Neural cell (in vitro differentiated cells): ENCODE results near the gene GRIA3. TPM values are rescaled to one million over a fixed set of nuclear protein-coding genes. Genes with fewer than 3 reads are reported as not detected.

Experiments
- H2AFZ ChIP-seq: fragments of 200-600, 300-800 bp; sonication (generic), shearing (Covaris generic); 2 replicates; pipeline ENCODE4 v1.6.0; 2014; ENCODE audit warnings: low read depth, mild to moderate bottlenecking, antibody characterized with exemption, low read length, moderate library complexity
- H3F3A ChIP-seq: fragments of 200-600 bp; shearing (Covaris generic); 2 replicates; pipeline ENCODE4 v1.6.1; 2016; ENCODE audit warnings: mild to moderate bottlenecking, moderate library complexity, mixed read lengths, antibody characterized with exemption, low read length; ENCODE audit not compliant: insufficient read depth, poor library complexity, severe bottlenecking
- H3K27ac ChIP-seq: fragments of 200-600, 300-800 bp; sonication (generic), shearing (Covaris generic); 2 replicates; pipeline ENCODE4 v1.5.1; 2014; ENCODE audit warnings: mild to moderate bottlenecking, low read length, moderate library complexity
- H3K27me3 ChIP-seq: fragments of 300-800, 200-600 bp; sonication (generic), shearing (Covaris generic); 2 replicates; pipeline ENCODE4 v1.6.0; 2014; ENCODE audit warnings: mild to moderate bottlenecking, low read depth, low read length, moderate library complexity; ENCODE audit not compliant: insufficient read depth
- H3K36me3 ChIP-seq: fragments of 300-800, 200-600 bp; sonication (generic), shearing (Covaris generic); 2 replicates; pipeline ENCODE4 v1.5.1; 2014; ENCODE audit warnings: mild to moderate bottlenecking, antibody characterized with exemption, low read length, moderate library complexity; ENCODE audit not compliant: insufficient read depth
- H3K4me2 ChIP-seq: fragments of 300-800, 200-600 bp; sonication (generic), shearing (Covaris generic); 2 replicates; pipeline ENCODE4 v1.6.0; 2014; ENCODE audit warnings: mild to moderate bottlenecking, low read length
- H3K4me3 ChIP-seq: fragments of 300-800, 200-600 bp; sonication (generic), shearing (Covaris generic); 2 replicates; pipeline ENCODE4 v1.5.1; 2014; ENCODE audit warnings: mild to moderate bottlenecking, low read length, moderate library complexity
- H3K79me2 ChIP-seq: fragments of 200-600 bp; shearing (Covaris generic); replicated peaks from 2 replicates; pipeline ENCODE4 v1.6.0; 2014; ENCODE audit warnings: mild to moderate bottlenecking, low read length, moderate library complexity; ENCODE audit not compliant: insufficient read depth
- H3K9ac ChIP-seq: fragments of 300-800, 200-600 bp; sonication (generic), shearing (Covaris generic); 2 replicates; pipeline ENCODE4 v1.6.1; 2016; ENCODE audit warnings: mild to moderate bottlenecking, low read length, mixed read lengths
- H3K9me2 ChIP-seq: fragments of 200-600 bp; shearing (Covaris generic); 2 replicates; pipeline ENCODE4 v1.6.1; 2016; ENCODE audit warnings: mild to moderate bottlenecking, low read length, mixed read lengths; ENCODE audit not compliant: insufficient read depth
- H3K9me3 ChIP-seq: fragments of 200-600, 300-800 bp; sonication (generic), shearing (Covaris generic); 2 replicates; pipeline ENCODE4 v1.6.1; 2016; ENCODE audit warnings: mild to moderate bottlenecking, mixed run types, low read length, moderate library complexity, mixed read lengths
- H4K20me1 ChIP-seq: fragments of 200-600 bp; shearing (Covaris generic); 2 replicates; pipeline ENCODE4 v1.6.1; 2016; ENCODE audit warnings: mild to moderate bottlenecking, mixed run types; ENCODE audit not compliant: insufficient read depth
- EP300 ChIP-seq: fragments of 450-650 bp; conservative IDR thresholded peaks from 2 replicates; pipeline ENCODE4 v1.6.1; 2014; ENCODE audit warnings: antibody characterized with exemption, mild to moderate bottlenecking, moderate library complexity; ENCODE audit not compliant: poor library complexity, severe bottlenecking
- EZH2 ChIP-seq: fragments of 200-600, 300-800 bp; shearing (Covaris generic), sonication (generic); IDR thresholded peaks from 2 replicates; pipeline ENCODE4 v1.6.1; 2014; ENCODE audit warnings: antibody characterized with exemption, low read length, borderline replicate concordance, mild to moderate bottlenecking; ENCODE audit not compliant: insufficient read depth, poor library complexity, severe bottlenecking
- MXI1 ChIP-seq: fragments of 450-650 bp; conservative IDR thresholded peaks from 2 replicates; pipeline ENCODE4 v1.6.1; 2014; ENCODE audit warnings: antibody characterized with exemption, mild to moderate bottlenecking; ENCODE audit not compliant: poor library complexity, severe bottlenecking
- POLR2AphosphoS5 ChIP-seq: IDR thresholded peaks from 2 replicates; pipeline ENCODE4 v1.6.1; 2012
- RAD21 ChIP-seq: fragments of 450-650 bp; conservative IDR thresholded peaks from 2 replicates; pipeline ENCODE4 v1.6.1; 2014; ENCODE audit warnings: antibody characterized with exemption, mild to moderate bottlenecking, moderate library complexity
- SMC3 ChIP-seq: fragments of 450-650 bp; conservative IDR thresholded peaks from 2 replicates; pipeline ENCODE4 v1.6.1; 2014; ENCODE audit warnings: antibody characterized with exemption, mild to moderate bottlenecking, moderate library complexity; ENCODE audit not compliant: poor library complexity
- TAF1 ChIP-seq: IDR thresholded peaks from 2 replicates; pipeline ENCODE4 v1.6.1; 2012; ENCODE audit warnings: low read depth
- polyA plus RNA-seq: library from polyadenylated mRNA; depleted of rRNA; stranded (reverse); fragments of >200 nt; gene quantifications from 2 replicates; pipeline ENCODE4 v1.2.3, GENCODE V29; 2014
- TF ChIP-seq, protein P1 (sequence below): fragments of 450-650 bp; IDR thresholded peaks from 2 replicates; pipeline ENCODE4 v1.5.1; 2014; ENCODE audit warnings: antibody characterized with exemption, mild to moderate bottlenecking, moderate library complexity; ENCODE audit not compliant: poor library complexity, severe bottlenecking
- TF ChIP-seq, protein P2 (sequence below): IDR thresholded peaks from 2 replicates; pipeline ENCODE4 v1.6.1; 2012; ENCODE audit warnings: borderline replicate concordance

GRIA3 gene
- polyA plus RNA-seq, 1 donor from 2014 or later = 7.8 TPM

DNA sequence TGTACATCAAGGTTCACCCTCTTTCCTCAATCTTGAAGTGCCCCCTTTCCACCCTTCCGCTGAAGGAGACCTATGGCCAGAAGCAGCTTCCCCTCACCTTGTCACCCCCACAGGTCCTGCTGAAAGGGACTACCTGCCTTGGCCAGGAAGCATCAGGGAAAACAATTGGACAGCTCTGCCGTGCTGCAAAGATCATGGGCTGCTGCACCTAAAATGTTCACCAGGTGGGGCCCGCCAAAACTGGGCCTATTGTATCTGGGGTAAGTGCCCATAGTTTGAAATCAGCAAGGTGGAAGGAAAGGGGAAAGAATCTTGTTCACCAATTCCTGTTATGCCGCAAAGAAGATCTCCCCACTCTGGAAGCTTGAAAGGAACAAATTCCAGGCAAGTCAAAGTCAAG, 18.4 kb downstream of the GRIA3 start:
- Histone ChIP-seq H3K4me3 (no peak overlapping the region), H3F3A (no peaks in the 10 kb centered on the region), H3K27me3 (no peaks in the 10 kb centered on the region), H3K4me2 (no peak overlapping the region), H2AFZ (no peak overlapping the region), H3K79me2 (no peaks in the 10 kb centered on the region), H4K20me1 (no peaks in the 10 kb centered on the region), H3K27ac (no peak overlapping the region), H3K9me2 (no peaks in the 10 kb centered on the region), H3K36me3 (no peaks in the 10 kb centered on the region), H3K9ac (no peak overlapping the region), H3K9me3 (no peaks in the 10 kb centered on the region)
- TF ChIP-seq MXI1 (no peak), EZH2 (no peak), POLR2AphosphoS5 (no peak), SMC3 (no peak), EP300 (no peak), TAF1 (no peak), RAD21 (no peak)
- TF ChIP-seq, protein P1, sequence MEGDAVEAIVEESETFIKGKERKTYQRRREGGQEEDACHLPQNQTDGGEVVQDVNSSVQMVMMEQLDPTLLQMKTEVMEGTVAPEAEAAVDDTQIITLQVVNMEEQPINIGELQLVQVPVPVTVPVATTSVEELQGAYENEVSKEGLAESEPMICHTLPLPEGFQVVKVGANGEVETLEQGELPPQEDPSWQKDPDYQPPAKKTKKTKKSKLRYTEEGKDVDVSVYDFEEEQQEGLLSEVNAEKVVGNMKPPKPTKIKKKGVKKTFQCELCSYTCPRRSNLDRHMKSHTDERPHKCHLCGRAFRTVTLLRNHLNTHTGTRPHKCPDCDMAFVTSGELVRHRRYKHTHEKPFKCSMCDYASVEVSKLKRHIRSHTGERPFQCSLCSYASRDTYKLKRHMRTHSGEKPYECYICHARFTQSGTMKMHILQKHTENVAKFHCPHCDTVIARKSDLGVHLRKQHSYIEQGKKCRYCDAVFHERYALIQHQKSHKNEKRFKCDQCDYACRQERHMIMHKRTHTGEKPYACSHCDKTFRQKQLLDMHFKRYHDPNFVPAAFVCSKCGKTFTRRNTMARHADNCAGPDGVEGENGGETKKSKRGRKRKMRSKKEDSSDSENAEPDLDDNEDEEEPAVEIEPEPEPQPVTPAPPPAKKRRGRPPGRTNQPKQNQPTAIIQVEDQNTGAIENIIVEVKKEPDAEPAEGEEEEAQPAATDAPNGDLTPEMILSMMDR = no peak
- TF ChIP-seq, protein P2, sequence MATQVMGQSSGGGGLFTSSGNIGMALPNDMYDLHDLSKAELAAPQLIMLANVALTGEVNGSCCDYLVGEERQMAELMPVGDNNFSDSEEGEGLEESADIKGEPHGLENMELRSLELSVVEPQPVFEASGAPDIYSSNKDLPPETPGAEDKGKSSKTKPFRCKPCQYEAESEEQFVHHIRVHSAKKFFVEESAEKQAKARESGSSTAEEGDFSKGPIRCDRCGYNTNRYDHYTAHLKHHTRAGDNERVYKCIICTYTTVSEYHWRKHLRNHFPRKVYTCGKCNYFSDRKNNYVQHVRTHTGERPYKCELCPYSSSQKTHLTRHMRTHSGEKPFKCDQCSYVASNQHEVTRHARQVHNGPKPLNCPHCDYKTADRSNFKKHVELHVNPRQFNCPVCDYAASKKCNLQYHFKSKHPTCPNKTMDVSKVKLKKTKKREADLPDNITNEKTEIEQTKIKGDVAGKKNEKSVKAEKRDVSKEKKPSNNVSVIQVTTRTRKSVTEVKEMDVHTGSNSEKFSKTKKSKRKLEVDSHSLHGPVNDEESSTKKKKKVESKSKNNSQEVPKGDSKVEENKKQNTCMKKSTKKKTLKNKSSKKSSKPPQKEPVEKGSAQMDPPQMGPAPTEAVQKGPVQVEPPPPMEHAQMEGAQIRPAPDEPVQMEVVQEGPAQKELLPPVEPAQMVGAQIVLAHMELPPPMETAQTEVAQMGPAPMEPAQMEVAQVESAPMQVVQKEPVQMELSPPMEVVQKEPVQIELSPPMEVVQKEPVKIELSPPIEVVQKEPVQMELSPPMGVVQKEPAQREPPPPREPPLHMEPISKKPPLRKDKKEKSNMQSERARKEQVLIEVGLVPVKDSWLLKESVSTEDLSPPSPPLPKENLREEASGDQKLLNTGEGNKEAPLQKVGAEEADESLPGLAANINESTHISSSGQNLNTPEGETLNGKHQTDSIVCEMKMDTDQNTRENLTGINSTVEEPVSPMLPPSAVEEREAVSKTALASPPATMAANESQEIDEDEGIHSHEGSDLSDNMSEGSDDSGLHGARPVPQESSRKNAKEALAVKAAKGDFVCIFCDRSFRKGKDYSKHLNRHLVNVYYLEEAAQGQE = no peak

DNA sequence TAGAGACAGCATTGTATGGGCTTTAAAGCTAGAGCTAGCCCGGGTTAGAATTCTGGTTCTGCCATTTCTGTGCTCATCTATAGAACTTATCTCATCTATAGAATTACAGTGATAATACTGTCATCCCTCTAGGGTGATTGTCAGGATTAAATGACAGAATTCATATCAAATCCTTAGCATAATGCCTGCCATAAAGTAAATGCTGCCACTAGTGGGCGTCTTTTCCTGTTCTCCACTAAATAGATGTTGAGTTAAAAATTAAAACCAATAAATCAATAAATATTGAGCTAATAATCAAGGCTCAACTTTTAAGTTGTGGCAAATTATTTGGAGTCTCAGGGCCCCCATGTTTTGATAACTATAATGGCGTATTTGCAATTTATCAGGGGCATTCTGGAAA, 19.7 kb downstream of the GRIA3 start:
- H3K27ac ChIP-seq = no peak overlapping the region
- H3F3A ChIP-seq = no peaks in the 10 kb centered on the region
- H3K9ac ChIP-seq = no peak overlapping the region
- H3K79me2 ChIP-seq = no peaks in the 10 kb centered on the region
- H3K36me3 ChIP-seq = no peaks in the 10 kb centered on the region
- H3K4me3 ChIP-seq = no peak overlapping the region
- H2AFZ ChIP-seq = no peak overlapping the region
- H3K9me2 ChIP-seq = no peaks in the 10 kb centered on the region
- TF ChIP-seq EZH2 = no peak
- TF ChIP-seq, protein P2 = no peak
- no peak for TF ChIP-seq EP300
- TF ChIP-seq TAF1 = no peak
- no peak for TF ChIP-seq SMC3
- TF ChIP-seq, protein P1 = no peak
- H3K27me3 ChIP-seq = no peaks in the 10 kb centered on the region
- H3K4me2 ChIP-seq = no peak overlapping the region
- no peaks in the 10 kb centered on the region for H3K9me3 ChIP-seq
- no peaks in the 10 kb centered on the region for H4K20me1 ChIP-seq
